K562 (cell line): Measurements from ENCODE around the gene SLPI. TPM values are rescaled to one million over a fixed set of nuclear protein-coding genes. Genes with fewer than 3 reads are reported as not detected.

Experiments used
- ATAC-seq: fragments of 200-7000 bp; cut with Tn5 transposase; 3 replicates; pipeline ENCODE4 v1.9.1; 2020; ENCODE audit warnings: moderate library complexity
- BruUV-seq: library from RNA; stranded (reverse); fragments of 400-500 nt; replicated peaks from 2 replicates; lab custom pipeline; 2021; lab: Mats Ljungman, UMichigan
- CTCF ChIA-PET: fragments of 300-600 bp; formaldehyde crosslinking; extraction: SDS; loops from one replicate; lab custom pipeline; 2021; ENCODE audit warnings: low intra/inter-chr PET ratio; lab: Yijun Ruan, JAX
- POLR2A ChIA-PET: fragments of 300-600, 350-650 bp; sonication (Branson Sonifier 250); formaldehyde crosslinking; extraction: SDS; loops from one replicate; lab custom pipeline; 2021; ENCODE audit warnings: antibody characterized with exemption, inconsistent platforms; lab: Yijun Ruan, JAX
- DNase-seq, 4 experiments: peaks; one replicate each; pipeline versions ENCODE4 v3.0.0 to v3.0.0-alpha.2; 2011 to 2018; ENCODE audit warnings: low spot score in 3 of 4, mixed read lengths in 3 of 4; ENCODE audit errors: extremely low read depth in 1 of 4
- FAIRE-seq: peaks from 2 replicates; lab custom pipeline; 2011; peaks lifted over from hg19 to GRCh38; lab: Jason Lieb, UNC
- H2AFZ ChIP-seq: 2 replicates; pipeline ENCODE4 v1.6.0; 2011; ENCODE audit warnings: low read depth, low read length, control low read depth, inconsistent platforms
- H3K27ac ChIP-seq: fragments of 200-600 bp; 3 replicates; pipeline ENCODE4 v1.8.0; 2011; ENCODE audit warnings: low read depth, mild to moderate bottlenecking, control low read depth, inconsistent platforms, low read length, moderate library complexity, mixed read lengths; ENCODE audit errors: extremely low read depth
- H3K27me3 ChIP-seq, 2 experiments: fragments of 300-600 bp in 1 of 2; 2 replicates in 1 of 2; 3 replicates in 1 of 2; pipeline versions ENCODE4 v1.6.0 to v1.8.0; 2011; ENCODE audit warnings: inconsistent platforms in 2 of 2, low read length in 2 of 2, mild to moderate bottlenecking in 1 of 2, mixed read lengths in 1 of 2, moderate library complexity in 1 of 2; ENCODE audit not compliant: control insufficient read depth in 2 of 2, insufficient read depth in 2 of 2
- H3K36me3 ChIP-seq: fragments of 300-600 bp; 3 replicates; pipeline ENCODE4 v1.8.0; 2011; ENCODE audit warnings: mild to moderate bottlenecking, low read length, inconsistent platforms; ENCODE audit not compliant: control insufficient read depth, insufficient read depth
- H3K4me1 ChIP-seq, 2 experiments: fragments of 200-600 bp in 1 of 2; replicated peaks in 1 of 2; 2 replicates in 1 of 2; 3 replicates in 1 of 2; pipeline versions ENCODE4 v1.5.1 to v1.8.0; 2011; ENCODE audit warnings: inconsistent platforms in 2 of 2, low read length in 2 of 2, mild to moderate bottlenecking in 1 of 2, mixed read lengths in 1 of 2, moderate library complexity in 1 of 2; ENCODE audit not compliant: control insufficient read depth in 2 of 2, insufficient read depth in 2 of 2
- H3K4me2 ChIP-seq: 2 replicates; pipeline ENCODE4 v1.6.1; 2011; ENCODE audit warnings: low read length, control low read depth, inconsistent platforms, mixed read lengths; ENCODE audit not compliant: insufficient read depth
- H3K4me3 ChIP-seq: fragments of 200-600 bp; sonication (generic), shearing (Covaris generic); 2 replicates; pipeline ENCODE4 v1.5.1; 2016; ENCODE audit warnings: control low read depth, inconsistent platforms
- H3K79me2 ChIP-seq: fragments of 200-600 bp; 3 replicates; pipeline ENCODE4 v1.8.0; 2011; ENCODE audit warnings: low read length, inconsistent platforms; ENCODE audit not compliant: control insufficient read depth, insufficient read depth
- H3K9ac ChIP-seq, 2 experiments: 2 replicates each; pipeline versions ENCODE4 v1.6.0 to v1.6.1; 2011; ENCODE audit warnings: low read depth in 2 of 2, low read length in 2 of 2, control low read depth in 1 of 2, inconsistent platforms in 1 of 2, mild to moderate bottlenecking in 1 of 2, mixed read lengths in 1 of 2; ENCODE audit not compliant: insufficient read depth in 1 of 2
- H3K9me1 ChIP-seq: one replicate; pipeline ENCODE4 v1.6.0; 2011; ENCODE audit warnings: inconsistent platforms, mild to moderate bottlenecking, low read length, moderate library complexity; ENCODE audit not compliant: control insufficient read depth, insufficient read depth
- H3K9me3 ChIP-seq: replicated peaks from 2 replicates; pipeline ENCODE4 v1.5.1; 2011; ENCODE audit warnings: low read depth, low read length, inconsistent platforms; ENCODE audit not compliant: control insufficient read depth, insufficient read depth
- H4K20me1 ChIP-seq: replicated peaks from 2 replicates; pipeline ENCODE4 v1.6.1; 2011; ENCODE audit warnings: low read length, inconsistent platforms, mixed read lengths; ENCODE audit not compliant: control insufficient read depth, insufficient read depth
- CXXC5 ChIP-seq: fragments of 250-450 bp; sonication (Bioruptor Pico); IDR thresholded peaks from 2 replicates; pipeline ENCODE4 v1.8.0; 2022; ENCODE audit warnings: inconsistent platforms, mild to moderate bottlenecking, moderate library complexity
- DMBX1 ChIP-seq: fragments of 250-450 bp; sonication (Bioruptor Pico); IDR thresholded peaks from 2 replicates; pipeline ENCODE4 v1.8.0; 2022; ENCODE audit warnings: inconsistent platforms, mild to moderate bottlenecking, moderate library complexity, borderline replicate concordance
- EHMT2 ChIP-seq: fragments of 450-650 bp; IDR thresholded peaks from 2 replicates; pipeline ENCODE4 v1.6.1; 2018; ENCODE audit warnings: antibody characterized with exemption
- ETV6 ChIP-seq, 3 experiments: fragments of 150-350 bp in 1 of 3; sonication (generic) in 1 of 3; formaldehyde crosslinking in 1 of 3; IDR thresholded peaks; 2 replicates each; pipeline versions ENCODE4 v1.6.1 to v1.8.0; 2014 to 2022; ENCODE audit warnings: borderline replicate concordance in 2 of 3, low read depth in 2 of 3, antibody characterized with exemption in 1 of 3, low read length in 1 of 3, mild to moderate bottlenecking in 1 of 3, missing genetic modification reagents in 1 of 3
- FOS ChIP-seq: IDR thresholded peaks from 3 replicates; pipeline ENCODE4 v1.6.1; 2011; ENCODE audit not compliant: insufficient read length; ENCODE audit errors: extremely low read depth
- GABPB1 ChIP-seq: sonication (generic); formaldehyde crosslinking; IDR thresholded peaks from 2 replicates; pipeline ENCODE4 v1.8.0; 2022; ENCODE audit warnings: mild to moderate bottlenecking, missing genetic modification reagents
- KLF16 ChIP-seq: IDR thresholded peaks from 2 replicates; pipeline ENCODE4 v1.6.1; 2016; ENCODE audit warnings: antibody characterized with exemption
- POLR2AphosphoS5 ChIP-seq: IDR thresholded peaks from 2 replicates; pipeline ENCODE4 v1.6.1; 2011; ENCODE audit warnings: mild to moderate bottlenecking, low read depth, low read length, moderate library complexity; ENCODE audit not compliant: control insufficient read depth, insufficient read depth
- SP1 ChIP-seq: sonication (generic); formaldehyde crosslinking; IDR thresholded peaks from 2 replicates; pipeline ENCODE4 v1.8.1; 2022; ENCODE audit warnings: mild to moderate bottlenecking, missing genetic modification reagents
- TEAD2 ChIP-seq: fragments of 450-650 bp; IDR thresholded peaks from 2 replicates; pipeline ENCODE4 v1.6.1; 2016; ENCODE audit warnings: missing genetic modification characterization, control low read depth, missing compliant biosample characterization
- ZNF23 ChIP-seq: fragments of 250-450 bp; sonication (Bioruptor Pico); IDR thresholded peaks from 2 replicates; pipeline ENCODE4 v1.4.0; 2020; ENCODE audit warnings: mild to moderate bottlenecking
- ZNF79 ChIP-seq: fragments of 250-450 bp; sonication (Bioruptor Pico); IDR thresholded peaks from 2 replicates; pipeline ENCODE4 v1.4.0; 2020; ENCODE audit warnings: low read depth, mild to moderate bottlenecking, moderate library complexity
- whole genome bisulfite sequencing: fragments of 100-300 bp; shearing (Covaris generic); methylation state at CpG from one replicate; pipeline ENCODE4 v1.1.6; 2016; ENCODE audit warnings: low coverage, mixed read lengths; ENCODE audit not compliant: insufficient coverage; ENCODE audit errors: missing lambda C conversion rate; 5-methylcytosine and 5-hydroxymethylcytosine counted together
- in situ Hi-C: fragments of 300-500 bp; cut with MboI; formaldehyde crosslinking; loops from 4 replicates; pipeline ENCODE4 v1.15.0; 2018; ENCODE audit warnings: inconsistent platforms, mixed read lengths
- intact Hi-C: fragments of 100-400 bp; cut with micrococcal nuclease; formaldehyde crosslinking; loops from 2 replicates; pipeline ENCODE4 v1.14.2; 2022
- polyA plus RNA-seq, 8 experiments: library from polyadenylated mRNA; depleted of rRNA in 4 of 8; stranded (reverse) in 5 of 8; unstranded in 3 of 8; fragments of >200 nt; fragmentation: Nextera tagmentation in 2 of 8; fragmentation: Illumina TruSeq in 1 of 8; extraction: Ambion mirVana in 2 of 8; extraction: Trizol in 1 of 8; gene quantifications; 2 replicates each; pipeline versions ENCODE4 v1.2.1 to v1.2.3, GENCODE V29; 2011 to 2014; ENCODE audit warnings: inconsistent platforms in 1 of 8, missing spikeins in 1 of 8
- total RNA-seq, 7 experiments: library from RNA; depleted of rRNA in 6 of 7; stranded (reverse); fragments of >200 nt in 6 of 7; fragmentation: Illumina TruSeq in 2 of 7; extraction: Trizol in 2 of 7; gene quantifications; 2 replicates each; pipeline versions ENCODE4 v1.2.1 to v1.2.3, GENCODE V29; 2011 to 2021; ENCODE audit warnings: low replicate concordance in 1 of 7
- TF ChIP-seq, protein P1 (sequence below): fragments of 450-650 bp; formaldehyde crosslinking; IDR thresholded peaks from 2 replicates; pipeline ENCODE4 v1.4.0; 2020; ENCODE audit warnings: mild to moderate bottlenecking, moderate library complexity
- TF ChIP-seq, protein P2 (sequence below): fragments of 450-650 bp; formaldehyde crosslinking; IDR thresholded peaks from 2 replicates; pipeline ENCODE4 v1.4.0; 2022; ENCODE audit warnings: mild to moderate bottlenecking, moderate library complexity
- TF ChIP-seq, protein P3 (sequence below), 3 experiments: fragments of 200-800 bp in 1 of 3; fragments of 250-450 bp in 1 of 3; fragments of 450-650 bp in 1 of 3; sonication (Bioruptor Pico) in 1 of 3; sonication (Bioruptor generic) in 1 of 3; formaldehyde crosslinking in 1 of 3; IDR thresholded peaks; 2 replicates each; pipeline versions ENCODE4 v1.6.1 to v1.8.0; 2016 to 2022; ENCODE audit warnings: mild to moderate bottlenecking in 2 of 3, missing genetic modification characterization in 2 of 3, missing compliant biosample characterization in 1 of 3, moderate library complexity in 1 of 3

SLPI gene
- total and polyA plus RNA-seq, 9 of the 15 experiments (the other 6 are each of a cell fraction or from before 2014, with no cell fraction given): 0.78 TPM; not detected in 8

DNA sequence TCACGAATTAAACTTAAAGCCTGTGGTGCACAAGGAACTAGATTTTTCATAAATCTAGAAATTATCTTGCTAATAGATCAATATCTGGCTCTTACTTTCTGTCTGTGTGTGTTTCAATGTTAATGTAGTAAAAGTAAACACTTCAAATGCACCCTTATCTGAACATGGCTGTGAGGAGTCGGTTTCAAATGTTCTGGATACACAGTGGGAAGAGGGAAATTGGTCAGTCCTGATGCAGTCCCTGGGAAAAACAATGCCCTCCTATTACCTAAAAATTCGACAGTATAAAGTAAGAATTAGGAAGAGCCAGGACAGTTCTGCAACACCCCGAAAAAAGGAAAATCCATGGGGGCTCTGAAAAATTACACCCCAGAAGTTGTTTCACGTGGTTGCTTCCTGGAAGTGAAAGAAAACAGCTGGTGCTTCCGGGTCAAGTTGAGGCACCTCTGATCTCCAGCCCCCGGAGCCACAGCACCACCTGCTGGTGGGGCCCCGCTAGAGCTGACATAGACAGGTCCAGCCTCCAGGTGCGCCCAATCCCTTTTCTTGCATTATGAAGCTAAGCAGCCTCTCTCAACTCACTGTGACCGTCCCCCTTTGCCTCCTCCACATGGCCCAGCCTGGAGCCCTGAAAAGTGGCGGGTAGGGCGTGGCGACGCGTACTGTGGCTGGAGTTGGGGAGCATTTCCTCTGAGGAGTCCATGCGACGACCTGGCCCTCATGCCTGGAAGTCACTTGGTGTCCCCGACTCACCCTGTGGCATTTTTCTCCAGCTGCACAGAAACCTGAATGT, 24.9 kb downstream of the SLPI start:
- peak; percentile 93 for ATAC-seq
- TF ChIP-seq DMBX1 (CRISPR knock-in tag) (peak; percentile 68; the same call in 1 of the 2 replicates), KLF16 (0 out of 2 replicates have a peak, but pooled peaks have one; percentile 13), ZNF23 (CRISPR knock-in tag) (no peak), SP1 (CRISPR knock-in tag) (no peak), FOS (no peak), EHMT2 (peak; percentile 86; the same call in 1 of the 2 replicates), GABPB1 (CRISPR knock-in tag) (peak; percentile 59; the same call in 1 of the 2 replicates), TEAD2 (no peak), ZNF79 (CRISPR knock-in tag) (no peak), CXXC5 (CRISPR knock-in tag) (0 out of 2 replicates have a peak, but pooled peaks have one; percentile 54), ETV6 (IDR thresholded peaks at IDR 0.05; ENCODE audit: borderline replicate concordance in 1 of 2, low read depth in 2 of 2, low read length in 1 of 2) (peak in 1 of 2 experiments; percentile 74; a peak in 2 of 4 replicates), ETV6 (CRISPR knock-in tag; IDR thresholded peaks at IDR 0.05; ENCODE audit: borderline replicate concordance) (no peak), POLR2AphosphoS5 (no peak)
- TF ChIP-seq, protein P1, sequence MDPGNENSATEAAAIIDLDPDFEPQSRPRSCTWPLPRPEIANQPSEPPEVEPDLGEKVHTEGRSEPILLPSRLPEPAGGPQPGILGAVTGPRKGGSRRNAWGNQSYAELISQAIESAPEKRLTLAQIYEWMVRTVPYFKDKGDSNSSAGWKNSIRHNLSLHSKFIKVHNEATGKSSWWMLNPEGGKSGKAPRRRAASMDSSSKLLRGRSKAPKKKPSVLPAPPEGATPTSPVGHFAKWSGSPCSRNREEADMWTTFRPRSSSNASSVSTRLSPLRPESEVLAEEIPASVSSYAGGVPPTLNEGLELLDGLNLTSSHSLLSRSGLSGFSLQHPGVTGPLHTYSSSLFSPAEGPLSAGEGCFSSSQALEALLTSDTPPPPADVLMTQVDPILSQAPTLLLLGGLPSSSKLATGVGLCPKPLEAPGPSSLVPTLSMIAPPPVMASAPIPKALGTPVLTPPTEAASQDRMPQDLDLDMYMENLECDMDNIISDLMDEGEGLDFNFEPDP (CRISPR knock-in tag): no peak
- TF ChIP-seq, protein P2, sequence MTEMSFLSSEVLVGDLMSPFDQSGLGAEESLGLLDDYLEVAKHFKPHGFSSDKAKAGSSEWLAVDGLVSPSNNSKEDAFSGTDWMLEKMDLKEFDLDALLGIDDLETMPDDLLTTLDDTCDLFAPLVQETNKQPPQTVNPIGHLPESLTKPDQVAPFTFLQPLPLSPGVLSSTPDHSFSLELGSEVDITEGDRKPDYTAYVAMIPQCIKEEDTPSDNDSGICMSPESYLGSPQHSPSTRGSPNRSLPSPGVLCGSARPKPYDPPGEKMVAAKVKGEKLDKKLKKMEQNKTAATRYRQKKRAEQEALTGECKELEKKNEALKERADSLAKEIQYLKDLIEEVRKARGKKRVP (CRISPR knock-in tag): no peak
- TF ChIP-seq, protein P3, sequence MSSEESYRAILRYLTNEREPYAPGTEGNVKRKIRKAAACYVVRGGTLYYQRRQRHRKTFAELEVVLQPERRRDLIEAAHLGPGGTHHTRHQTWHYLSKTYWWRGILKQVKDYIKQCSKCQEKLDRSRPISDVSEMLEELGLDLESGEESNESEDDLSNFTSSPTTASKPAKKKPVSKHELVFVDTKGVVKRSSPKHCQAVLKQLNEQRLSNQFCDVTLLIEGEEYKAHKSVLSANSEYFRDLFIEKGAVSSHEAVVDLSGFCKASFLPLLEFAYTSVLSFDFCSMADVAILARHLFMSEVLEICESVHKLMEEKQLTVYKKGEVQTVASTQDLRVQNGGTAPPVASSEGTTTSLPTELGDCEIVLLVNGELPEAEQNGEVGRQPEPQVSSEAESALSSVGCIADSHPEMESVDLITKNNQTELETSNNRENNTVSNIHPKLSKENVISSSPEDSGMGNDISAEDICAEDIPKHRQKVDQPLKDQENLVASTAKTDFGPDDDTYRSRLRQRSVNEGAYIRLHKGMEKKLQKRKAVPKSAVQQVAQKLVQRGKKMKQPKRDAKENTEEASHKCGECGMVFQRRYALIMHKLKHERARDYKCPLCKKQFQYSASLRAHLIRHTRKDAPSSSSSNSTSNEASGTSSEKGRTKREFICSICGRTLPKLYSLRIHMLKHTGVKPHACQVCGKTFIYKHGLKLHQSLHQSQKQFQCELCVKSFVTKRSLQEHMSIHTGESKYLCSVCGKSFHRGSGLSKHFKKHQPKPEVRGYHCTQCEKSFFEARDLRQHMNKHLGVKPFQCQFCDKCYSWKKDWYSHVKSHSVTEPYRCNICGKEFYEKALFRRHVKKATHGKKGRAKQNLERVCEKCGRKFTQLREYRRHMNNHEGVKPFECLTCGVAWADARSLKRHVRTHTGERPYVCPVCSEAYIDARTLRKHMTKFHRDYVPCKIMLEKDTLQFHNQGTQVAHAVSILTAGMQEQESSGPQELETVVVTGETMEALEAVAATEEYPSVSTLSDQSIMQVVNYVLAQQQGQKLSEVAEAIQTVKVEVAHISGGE (CRISPR knock-in tag; IDR thresholded peaks at IDR 0.05): no peak

More for the DNA sequence above, 24.9 kb downstream of the SLPI start:
- FAIRE-seq (no peak), DNase-seq (peak; percentile 52 to 65 (median 62))
- Histone ChIP-seq H4K20me1 (no peaks in the 10 kb centered on the region), H3K27ac (no peak overlapping the region), H3K9ac (no peak overlapping the region), H2AFZ (peak overlapping the region; percentile 46; the same call in 1 of the 2 replicates), H3K4me3 (no peak overlapping the region), H3K4me1 (no peaks in the 10 kb centered on the region), H3K27me3 (peaks cover 0 to 17% of the 10 kb centered on the region in 2 experiments; a peak in 1 of 5 replicates), H3K36me3 (no peaks in the 10 kb centered on the region), H3K4me2 (no peak overlapping the region), H3K79me2 (no peaks in the 10 kb centered on the region), H3K9me1 (no peaks in the 10 kb centered on the region), H3K9me3 (no peaks in the 10 kb centered on the region)
- intact Hi-C loops (no loop called here), in situ Hi-C loops (no loop called here)
- ChIA-PET POLR2A (interaction anchor here (0.6 kb wide), 1 partner anchor 65 kb away, joined by 3 read pairs; no protein-coding TSS in a partner anchor), CTCF (no interaction called here)
- no TSS peak for BruUV-seq
- WGBS: 33% methylated on average over 18 of the region's 18 CpGs
